HuH-7 (cell line): ENCODE data around the gene CPNE7.

Source experiments
- DNase-seq: peaks from one replicate; pipeline ENCODE4 v3.0.0; 2011; ENCODE audit warnings: low spot score

Gene CPNE7

DNA sequence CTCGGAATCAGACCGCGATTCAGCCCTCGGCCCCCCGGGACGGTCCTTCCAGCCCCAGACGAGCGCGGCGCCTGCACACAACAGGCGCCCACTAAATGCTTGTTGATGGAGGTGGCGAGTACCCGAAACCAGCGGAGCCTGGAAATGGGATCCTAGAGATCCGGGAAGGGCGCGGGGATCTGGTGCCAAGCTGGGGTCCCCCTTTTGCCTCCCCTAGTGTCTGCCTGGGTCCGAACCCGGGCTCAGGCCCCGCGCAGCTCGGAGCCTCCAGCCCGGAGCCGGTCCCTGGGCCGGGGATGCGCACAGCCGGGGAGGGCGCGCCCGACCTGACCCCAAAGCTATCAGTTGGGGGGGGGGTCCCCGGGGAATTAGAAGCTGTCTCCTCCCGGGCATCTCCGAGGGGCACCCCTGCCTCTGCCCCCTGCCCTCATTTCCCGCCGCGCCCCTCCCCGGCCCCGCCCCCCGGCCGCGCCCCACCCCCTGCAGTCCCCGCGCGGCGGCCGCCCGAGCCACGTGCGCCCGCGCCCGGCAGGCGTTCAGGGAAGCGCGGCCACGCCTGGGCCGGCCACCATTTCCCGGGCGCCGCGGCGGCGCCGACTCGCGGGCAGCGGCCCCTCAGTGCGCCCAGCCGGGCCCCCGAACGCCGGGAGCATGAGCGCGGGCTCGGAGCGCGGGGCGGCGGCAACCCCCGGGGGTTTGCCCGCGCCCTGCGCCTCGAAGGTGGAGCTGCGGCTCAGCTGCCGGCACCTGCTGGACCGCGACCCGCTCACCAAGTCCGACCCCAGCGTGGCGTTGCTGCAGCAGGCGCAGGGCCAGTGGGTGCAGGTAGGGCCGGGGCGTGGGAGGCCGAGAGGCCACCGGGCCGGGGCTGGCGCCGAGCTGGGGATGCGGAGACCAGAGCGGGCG lies at the start of gene CPNE7:
Gene CPNE7 (plus strand): TSS at position 512 of the 906 bp plus-strand sequence. CDS start 140 bp downstream, at position 652.
- no peak for DNase-seq

DNA sequence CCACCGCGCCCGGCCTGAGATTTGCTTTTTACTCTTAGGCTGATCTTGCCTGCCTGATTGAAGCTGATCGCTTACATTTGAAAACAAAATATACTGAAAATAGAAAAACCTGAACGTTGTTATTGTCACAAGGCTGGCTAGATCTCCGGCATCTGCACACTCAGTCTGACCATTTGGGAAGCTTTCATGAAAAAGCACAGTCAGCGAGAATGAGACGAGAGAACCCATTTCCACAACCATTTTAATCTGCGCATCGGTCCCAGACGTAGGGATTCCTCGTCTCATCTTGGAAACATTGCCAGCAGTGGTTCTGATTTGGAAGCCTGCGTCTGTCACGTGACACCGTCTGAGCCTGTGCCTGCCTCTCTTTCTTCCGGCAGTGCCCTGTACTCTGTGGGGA lies 46.5 kb upstream of the CPNE7 start:
- DNase-seq = no peak

DNA sequence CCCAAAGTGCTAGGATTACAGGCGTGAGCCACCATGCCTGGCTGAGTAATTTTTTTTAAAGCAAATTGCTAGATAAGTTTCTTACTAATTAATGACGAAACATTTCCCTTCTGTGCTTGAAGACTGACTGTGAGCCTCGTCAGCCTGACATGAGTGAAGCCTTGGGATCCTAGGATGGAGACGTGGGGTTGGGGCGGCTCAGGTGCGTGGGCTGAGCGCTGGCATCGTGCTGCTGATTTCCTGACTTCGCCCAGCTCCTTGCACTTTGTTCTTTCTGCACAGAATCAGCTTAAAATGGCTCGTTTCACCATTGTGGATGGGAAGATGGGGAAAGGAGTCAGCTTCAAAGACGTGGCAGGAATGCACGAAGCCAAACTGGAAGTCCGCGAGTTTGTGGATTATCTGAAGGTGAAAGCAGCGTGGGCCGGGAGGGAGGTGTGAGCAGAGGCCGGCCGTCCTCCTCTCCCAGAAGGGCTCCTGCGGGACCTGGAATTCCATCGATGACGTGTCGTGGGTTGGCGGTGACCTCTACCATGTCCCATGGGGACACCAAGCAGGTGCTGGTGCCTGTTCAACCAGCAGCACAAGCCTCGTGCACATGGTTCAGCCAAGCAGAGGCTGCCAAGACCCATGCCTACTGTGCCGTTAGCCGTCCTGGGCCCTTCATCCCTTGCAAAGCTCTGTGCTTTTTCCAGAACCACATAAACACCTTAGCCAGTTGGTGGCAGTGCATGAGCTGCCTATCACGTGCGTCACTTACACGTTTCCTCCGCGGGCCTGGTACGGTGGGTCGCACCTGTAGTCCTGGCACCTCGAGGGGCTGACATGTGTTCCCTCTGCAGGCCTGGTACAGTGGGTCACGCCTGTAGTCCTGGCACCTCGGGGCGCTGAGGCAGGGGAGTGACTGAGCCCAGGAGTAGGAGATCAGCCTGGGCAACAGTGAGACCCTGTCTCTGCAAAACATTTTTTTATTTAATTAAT lies 44.9 kb upstream of the CPNE7 start:
- no peak for DNase-seq

DNA sequence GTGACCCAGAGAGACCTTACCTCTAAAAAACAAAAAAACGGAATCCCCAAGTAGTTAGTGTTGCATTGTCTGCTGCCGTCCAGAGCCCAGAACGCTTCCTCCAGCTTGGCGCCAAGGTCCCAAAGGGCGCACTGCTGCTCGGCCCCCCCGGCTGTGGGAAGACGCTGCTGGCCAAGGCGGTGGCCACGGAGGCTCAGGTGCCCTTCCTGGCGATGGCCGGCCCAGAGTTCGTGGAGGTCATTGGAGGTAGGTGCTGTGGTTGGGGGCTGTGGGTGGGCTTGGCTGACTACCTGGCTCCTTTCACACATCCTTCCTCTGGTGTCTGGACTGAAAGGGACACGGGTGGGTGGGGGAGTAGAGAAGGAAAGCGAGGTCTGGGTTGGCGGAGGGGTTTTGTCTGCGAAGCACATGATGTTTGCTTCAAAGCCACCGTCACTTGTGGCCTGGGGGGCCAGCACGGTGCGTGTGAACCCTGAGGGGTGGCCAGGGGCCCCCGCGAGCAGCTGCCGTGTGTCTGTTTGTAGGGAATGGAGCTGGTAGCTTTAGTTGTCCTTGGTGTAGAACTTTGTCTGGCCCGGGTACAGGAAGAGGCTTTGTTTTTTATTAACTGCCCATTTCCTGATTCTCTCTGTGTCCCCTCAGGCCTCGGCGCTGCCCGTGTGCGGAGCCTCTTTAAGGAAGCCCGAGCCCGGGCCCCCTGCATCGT lies 43.6 kb upstream of the CPNE7 start:
- no peak for DNase-seq

DNA sequence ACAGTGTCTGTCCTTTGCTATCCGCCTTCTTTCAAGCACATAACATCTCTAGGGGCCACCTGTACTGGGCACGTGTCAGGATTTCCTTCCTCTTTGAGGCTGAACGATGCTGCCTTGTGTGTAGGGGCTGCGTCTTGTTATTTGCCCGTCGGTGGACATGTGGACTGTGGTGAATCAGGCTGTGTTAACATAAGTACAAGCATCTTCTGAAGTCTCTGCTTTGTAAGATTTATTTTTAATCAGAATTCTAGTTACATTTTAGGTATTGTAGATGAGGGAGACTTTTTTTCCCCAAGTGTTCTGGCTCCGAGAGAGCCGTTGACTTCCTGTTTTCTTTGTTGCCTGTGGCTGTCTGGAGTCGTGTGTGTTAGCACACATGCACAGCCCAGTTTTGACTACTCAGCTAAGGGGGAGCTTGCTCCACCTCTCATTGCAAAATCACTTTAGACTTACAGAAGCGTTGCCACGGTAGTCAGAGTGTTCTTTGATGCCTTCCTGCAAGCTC lies 41.3 kb upstream of the CPNE7 start:
- DNase-seq = no peak

DNA sequence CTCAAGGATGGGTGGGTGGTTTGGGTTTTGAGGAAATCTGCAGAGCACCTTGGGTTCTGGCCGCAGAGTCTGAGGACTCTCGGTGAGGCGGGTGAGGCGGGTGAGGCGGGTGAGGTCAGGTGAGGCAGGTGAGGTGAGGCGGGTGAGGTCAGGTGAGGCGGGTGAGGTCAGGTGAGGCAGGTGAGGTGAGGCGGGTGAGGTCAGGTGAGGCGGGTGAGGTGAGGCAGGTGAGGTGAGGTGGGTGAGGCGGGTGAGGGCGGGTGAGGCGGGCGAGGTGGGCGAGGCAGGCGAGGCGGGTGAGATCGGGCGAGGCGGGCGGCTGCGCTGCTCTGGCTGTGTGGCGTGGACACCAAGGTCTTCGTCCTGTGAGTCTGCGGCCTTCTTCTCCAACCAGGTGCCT lies 39.2 kb upstream of the CPNE7 start:
- DNase-seq = no peak

DNA sequence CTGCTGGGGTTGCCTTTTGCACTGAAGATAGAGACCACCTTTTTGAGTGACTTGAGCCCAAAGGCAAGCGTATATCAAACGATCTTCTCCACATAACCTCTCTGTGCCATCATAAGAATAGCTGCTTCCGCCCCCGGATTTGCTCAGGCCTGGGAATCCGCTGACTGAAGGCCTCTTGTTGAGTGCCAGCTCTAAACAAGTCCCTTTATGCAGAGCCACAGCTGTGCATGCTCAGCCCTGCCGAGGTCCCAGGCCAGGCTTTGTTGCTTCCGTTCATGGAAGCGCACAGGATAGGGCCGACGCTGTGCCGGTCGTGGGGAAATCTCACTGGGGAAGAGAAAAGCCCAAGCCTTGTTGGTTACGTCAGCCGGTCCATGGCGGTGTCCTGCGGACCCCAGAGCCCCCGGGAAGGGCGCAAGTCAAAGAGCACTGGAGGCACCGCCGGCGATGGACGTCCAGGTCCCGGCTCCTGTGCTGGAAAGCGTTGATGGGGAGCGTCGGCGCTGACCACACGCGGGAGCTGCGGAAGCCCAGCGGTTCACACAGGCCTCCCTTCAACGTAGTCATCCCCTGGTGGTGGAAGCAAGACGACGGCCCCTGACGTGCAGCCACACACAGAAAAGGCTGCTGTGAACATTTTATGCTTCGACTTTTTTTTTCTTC lies 38.5 kb upstream of the CPNE7 start:
- DNase-seq = no peak

DNA sequence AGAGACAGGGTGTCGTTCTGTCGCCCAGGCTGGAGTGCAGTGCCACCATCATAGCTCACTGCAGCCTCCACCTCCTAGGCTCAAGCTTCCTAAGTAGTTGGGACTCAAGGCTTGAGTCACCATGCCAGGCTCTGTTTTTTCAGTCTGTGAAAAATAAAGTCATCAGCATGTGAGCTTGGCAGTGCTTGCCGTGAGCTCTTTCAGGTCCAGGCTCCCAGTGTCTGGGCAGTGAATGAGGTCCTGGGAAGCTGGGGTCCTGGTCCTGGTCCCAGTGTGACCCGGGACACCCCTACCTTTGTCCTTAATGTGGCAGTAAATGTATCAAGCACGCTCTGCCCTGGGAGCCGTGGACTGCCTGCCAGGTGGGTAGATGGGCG lies 38.0 kb upstream of the CPNE7 start:
- no peak for DNase-seq

DNA sequence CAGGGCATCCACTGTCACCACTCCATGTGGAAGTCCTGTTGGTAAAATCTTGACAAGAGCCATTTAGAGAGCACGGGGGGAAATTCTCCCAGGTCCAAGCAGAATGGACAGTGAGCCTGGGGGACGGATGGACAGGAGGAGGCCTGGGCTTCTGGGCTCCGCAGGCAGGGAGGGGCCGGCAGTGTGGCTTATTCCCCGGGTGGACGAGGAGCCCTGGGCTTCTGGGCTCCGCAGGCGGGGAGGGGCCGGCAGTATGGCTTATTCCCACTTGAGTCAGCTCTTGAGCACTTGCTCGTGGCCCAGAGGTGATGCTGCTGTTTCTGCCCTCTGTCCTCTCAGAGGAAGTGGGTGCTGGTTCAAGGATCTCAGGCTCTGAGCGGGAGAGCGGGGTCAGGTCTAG lies 37.3 kb upstream of the CPNE7 start:
- no peak for DNase-seq

DNA sequence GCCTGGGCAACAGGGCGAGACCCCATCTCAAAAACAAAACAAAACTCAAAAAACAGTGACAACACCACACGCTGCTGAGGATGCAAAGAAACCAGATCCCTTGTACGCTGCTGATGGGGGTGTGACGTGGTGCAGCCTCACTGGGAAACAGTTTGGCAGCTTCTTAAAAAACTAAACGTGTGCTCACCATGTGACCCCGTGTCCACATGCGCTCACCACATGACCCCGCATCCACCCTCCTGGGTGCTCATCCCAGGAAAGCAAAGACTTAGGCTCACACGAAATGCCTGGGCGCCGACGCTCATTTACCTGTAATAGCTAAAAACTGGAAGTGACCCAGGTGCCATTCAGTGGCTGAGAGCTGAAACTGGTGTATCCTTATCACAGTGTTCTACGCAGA lies 35.0 kb upstream of the CPNE7 start:
- DNase-seq = no peak

DNA sequence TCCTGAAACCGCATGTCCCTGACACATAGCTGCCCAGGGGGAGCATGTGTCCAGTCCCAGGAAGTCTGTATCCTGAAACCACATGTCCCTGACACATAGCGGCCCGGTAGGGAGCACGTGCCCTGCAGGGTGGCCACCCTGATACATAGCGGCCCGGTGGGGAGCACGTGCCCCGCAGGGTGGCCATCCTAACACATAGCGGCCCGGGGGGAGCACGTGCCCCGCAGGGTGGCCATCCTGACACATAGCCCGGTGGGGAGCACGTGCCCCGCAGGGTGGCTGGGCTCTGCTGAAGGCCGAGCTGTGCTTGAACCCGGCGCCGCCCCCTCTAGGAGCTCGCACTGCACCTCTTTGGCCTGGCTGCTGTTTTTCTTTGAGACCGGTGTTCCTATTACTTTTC lies 33.8 kb upstream of the CPNE7 start:
- DNase-seq = no peak

DNA sequence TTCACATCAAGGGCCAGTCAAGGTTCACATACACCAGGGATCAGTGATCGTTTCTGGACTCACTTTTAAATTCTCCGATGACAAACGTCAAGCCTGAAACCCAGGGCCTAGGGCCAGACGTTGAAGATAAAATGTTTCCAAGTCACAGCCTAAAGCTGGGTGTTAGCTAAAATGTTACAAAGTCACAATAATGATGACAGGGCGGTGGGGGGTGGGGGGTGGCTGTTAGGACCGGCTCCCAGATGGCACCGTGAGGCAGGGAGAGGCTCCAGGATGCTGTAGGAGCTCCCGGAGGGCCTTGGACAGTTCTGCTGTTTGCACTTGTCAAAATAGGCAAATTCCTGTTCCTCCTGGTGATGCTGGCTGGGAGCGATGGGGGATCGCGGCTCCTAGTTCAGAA lies 31.4 kb upstream of the CPNE7 start:
- DNase-seq = no peak

DNA sequence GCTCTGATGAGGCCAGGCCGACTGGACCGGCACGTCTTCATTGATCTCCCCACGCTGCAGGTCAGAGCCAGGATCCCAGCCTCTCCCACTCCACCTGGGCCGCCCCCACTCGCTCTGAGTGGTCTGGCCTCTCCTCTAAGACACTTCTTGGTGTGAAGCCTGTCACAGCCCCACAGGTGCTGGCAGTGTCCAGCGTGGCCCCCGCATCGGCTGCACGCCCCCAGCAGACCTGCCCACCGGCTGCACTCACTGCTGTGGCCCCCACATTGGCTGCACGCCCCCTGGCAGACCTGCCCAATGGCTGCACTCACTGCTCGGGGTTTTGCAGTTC lies 30.9 kb upstream of the CPNE7 start:
- DNase-seq = no peak

DNA sequence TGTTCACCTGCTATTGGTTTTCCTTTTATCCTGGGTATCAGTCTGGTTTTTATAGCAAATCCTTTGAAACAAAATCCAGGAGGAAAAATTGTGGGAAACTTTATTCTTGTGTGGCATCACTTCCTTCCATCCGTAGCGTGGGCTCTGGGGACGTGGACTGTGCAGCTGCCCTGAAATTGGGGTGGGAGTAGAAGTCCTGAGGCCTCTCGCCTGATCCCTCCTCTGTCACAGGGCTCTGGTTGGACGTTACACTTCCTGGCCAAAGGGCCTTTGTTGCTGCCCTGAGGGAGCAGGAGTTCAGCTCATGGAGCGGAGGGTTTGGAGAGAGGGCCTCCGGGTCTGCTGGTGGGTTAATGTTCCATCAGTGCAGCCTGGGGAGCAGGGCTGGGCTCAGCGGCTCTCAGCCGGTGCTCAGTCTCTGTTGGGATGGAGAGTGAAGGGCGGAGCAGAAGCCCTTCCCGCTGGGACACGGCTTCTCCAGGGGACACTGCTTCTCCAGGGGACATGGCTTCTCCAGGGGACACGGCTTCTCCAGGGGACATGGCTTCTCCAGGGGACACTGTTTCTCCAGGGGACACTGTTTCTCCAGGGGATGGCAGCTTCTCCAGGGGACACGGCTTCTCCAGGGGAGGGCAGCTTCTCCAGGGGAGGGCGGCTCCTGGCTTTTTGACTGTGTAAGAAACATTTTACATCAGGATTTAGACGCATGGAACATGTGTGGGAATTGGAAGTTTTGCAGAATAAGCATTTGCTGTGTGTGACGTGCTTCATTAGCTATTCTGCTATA lies 30.3 kb upstream of the CPNE7 start:
- peak; percentile 76 for DNase-seq

DNA sequence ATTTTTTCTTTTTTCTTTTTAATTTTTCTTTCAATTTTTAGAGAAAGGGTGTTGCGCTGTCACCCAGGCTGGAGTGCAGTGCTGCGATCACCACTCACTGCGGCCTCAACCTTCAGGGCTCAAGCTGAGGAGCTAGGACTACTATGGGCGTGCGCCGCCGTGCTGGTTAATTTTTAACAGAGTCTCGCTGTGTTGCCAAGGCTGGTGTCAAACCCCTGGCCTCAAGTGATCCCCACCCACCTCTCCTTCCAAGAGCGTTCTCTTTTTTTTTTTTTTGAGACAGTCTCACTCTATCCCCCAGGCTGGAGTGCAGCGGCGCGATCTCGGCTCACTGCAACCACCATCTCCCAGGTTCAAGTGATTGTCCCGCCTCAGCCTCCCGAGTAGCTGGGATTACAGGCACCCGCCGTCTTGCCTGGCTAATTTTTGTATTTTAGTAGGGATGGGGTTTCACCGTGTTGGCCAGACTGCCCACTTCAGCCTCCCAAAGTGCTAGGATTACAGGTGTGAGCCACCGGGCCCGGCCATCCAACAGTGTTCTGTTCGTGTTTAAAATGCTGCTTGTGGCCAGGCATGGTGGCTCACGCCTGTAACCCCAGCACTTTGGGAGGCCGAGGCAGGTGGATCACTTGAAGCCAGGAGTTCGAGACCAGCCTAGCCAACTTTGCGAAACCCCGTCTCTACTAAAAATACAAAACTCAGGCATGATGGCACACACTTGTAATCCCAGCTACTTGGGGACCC lies 29.6 kb upstream of the CPNE7 start:
- peak; percentile 98 for DNase-seq

DNA sequence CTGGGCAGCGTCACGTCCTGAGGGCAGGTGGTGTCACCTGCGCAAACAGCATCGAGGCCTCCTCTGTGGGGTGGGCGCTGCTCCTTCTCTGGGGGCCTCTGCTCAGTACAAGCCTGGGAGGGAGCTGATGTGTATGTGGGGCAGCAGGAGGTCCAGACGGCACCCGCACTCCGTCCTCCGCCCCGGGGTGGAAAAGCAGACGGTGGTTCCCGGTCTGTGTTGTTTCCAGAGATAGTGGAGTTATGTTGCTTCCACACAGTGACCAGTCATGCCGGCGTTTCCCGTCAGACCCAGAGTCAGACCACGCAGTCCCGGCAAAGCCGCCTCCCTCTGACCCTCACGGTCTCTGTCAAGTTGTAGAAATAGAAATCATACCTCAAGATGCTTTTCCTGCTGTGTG lies 28.8 kb upstream of the CPNE7 start:
- no peak for DNase-seq

DNA sequence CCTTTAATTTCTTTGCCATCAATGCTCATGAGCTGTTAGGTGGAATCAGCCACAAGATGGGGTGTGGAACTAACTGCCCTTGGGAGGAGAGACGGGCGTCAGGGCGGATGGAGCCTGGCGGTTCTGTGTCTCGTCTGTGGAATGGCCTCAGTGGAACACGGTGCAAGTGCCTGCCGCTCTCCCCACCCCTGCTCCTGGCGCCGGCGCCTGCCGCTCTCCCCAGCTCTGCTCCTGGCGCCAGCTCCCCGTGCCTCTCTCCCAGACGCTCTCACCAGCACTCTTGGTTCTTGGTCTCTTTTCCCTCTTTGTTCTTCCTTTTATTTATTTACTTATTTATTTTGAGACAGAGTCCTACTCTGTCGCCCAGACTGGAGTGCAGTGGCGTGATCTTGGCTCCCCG lies 28.3 kb upstream of the CPNE7 start:
- no peak for DNase-seq

DNA sequence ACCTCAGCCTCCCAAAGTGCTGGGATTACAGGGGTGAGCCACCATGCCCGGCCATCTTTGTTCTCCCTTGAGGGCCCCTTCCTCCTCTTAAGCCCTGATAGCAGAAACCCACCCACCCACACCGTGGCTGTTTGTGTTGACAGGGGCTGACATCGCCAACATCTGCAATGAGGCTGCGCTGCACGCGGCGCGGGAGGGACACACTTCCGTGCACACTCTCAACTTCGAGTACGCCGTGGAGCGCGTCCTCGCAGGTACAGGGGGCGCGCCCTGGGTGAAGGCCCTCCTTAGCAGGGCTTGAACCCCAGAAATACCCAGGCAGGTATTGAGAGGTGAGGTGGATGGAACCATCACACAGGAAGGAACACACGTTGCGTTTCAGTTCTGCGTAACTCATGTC lies 27.7 kb upstream of the CPNE7 start:
- DNase-seq = no peak

DNA sequence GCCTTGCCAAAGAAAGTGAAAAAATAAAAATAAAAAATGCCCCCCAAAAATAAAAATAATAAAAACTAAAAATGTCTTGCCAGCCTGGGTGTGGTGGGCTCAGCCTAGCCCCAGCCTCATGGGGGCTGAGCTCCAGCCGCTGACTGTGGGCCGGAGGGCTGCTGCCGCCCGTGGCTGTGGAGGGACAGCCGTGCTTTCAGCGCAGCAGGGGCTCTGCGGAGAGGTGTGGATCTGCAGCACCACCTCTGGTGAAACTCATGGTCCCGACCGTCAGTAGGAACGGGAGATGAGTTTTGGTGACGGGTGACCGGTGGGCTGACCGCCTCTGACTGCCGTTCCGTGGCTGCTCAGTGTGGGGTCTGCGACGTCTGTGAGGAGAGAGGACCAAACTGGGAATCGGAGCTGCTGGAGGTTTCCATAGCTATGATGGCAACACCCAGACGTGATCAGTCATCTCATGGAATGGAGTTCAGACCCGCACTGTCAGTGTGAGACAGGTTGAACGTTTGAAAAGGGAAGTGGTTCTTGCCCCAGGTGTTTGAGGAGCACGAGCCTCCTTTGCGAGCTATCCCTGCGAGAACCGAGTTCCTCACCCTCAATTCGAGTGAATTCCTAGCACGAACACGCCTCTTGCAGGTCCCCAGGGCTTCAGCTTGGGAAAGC lies 27.1 kb upstream of the CPNE7 start:
- DNase-seq = no peak
